Esophagus muscularis mucosa (tissue), 4 donors: Measurements from ENCODE around the gene APP. TPM values are rescaled to one million over a fixed set of nuclear protein-coding genes. Genes with fewer than 3 reads are reported as not detected.

Experiments used
- DNase-seq: peaks from one replicate; pipeline ENCODE4 v3.0.0-alpha.2; 2017; ENCODE audit errors: extremely low spot score
- H3K27ac ChIP-seq, 4 donors: fragments of 200-600 bp; sonication (generic); replicated peaks in 1 of 4; 1 replicate in 3 of 4; 2 replicates in 1 of 4; pipeline ENCODE4 v1.5.1; 2016 to 2019; ENCODE audit warnings: mild to moderate bottlenecking in 1 of 4
- H3K27me3 ChIP-seq, 4 donors: fragments of 200-600 bp; sonication (generic); one replicate each; pipeline versions ENCODE4 v1.5.1 to v1.6.0; 2016 to 2019
- H3K36me3 ChIP-seq, 4 donors: fragments of 200-600 bp; sonication (generic); one replicate each; pipeline ENCODE4 v1.5.1; 2016 to 2019
- H3K4me1 ChIP-seq, 4 donors: fragments of 200-600 bp; sonication (generic); one replicate each; pipeline ENCODE4 v1.5.1; 2016 to 2019
- H3K4me3 ChIP-seq, 4 donors: fragments of 200-600 bp; sonication (generic); 1 replicate in 2 of 4; 2 replicates in 2 of 4; pipeline ENCODE4 v1.5.1; 2016 to 2019; ENCODE audit warnings: mild to moderate bottlenecking in 4 of 4, moderate library complexity in 1 of 4
- H3K9me3 ChIP-seq, 4 donors: fragments of 200-600 bp; sonication (generic); 1 replicate in 3 of 4; 2 replicates in 1 of 4; pipeline ENCODE4 v1.5.1; 2016 to 2019
- EP300 ChIP-seq: sonication (generic); formaldehyde crosslinking; IDR thresholded peaks from one replicate; pipeline ENCODE4 v1.6.1; 2017; ENCODE audit warnings: antibody characterized with exemption
- POLR2A ChIP-seq: fragments of 450-650 bp; IDR thresholded peaks from one replicate; pipeline ENCODE4 v1.6.1; 2017; ENCODE audit warnings: antibody characterized with exemption, moderate library complexity, mild to moderate bottlenecking, low read depth
- POLR2AphosphoS5 ChIP-seq, 2 donors: sonication (generic); formaldehyde crosslinking; IDR thresholded peaks; one replicate each; pipeline ENCODE4 v1.6.1; 2017; ENCODE audit warnings: antibody characterized with exemption in 2 of 2
- whole genome bisulfite sequencing: methylation state at CpG from one replicate; pipeline ENCODE4 v1.1.5; 2018; 5-methylcytosine and 5-hydroxymethylcytosine counted together
- intact Hi-C: fragments of 100-400 bp; cut with DNase I; formaldehyde crosslinking; loops from one replicate; pipeline ENCODE4 v1.15.1; 2023
- total RNA-seq, 4 donors: library from RNA; depleted of rRNA; stranded (reverse); fragments of >200 nt; gene quantifications; one replicate each; pipeline versions ENCODE4 v1.1.0 to v1.2.1, GENCODE V29; 2016
- TF ChIP-seq, protein P1 (sequence below), 3 experiments: fragments of 200-600 bp in 2 of 3; fragments of 450-650 bp in 1 of 3; sonication (generic) in 2 of 3; IDR thresholded peaks; one replicate each; pipeline ENCODE4 v1.5.1; 2017 to 2019; ENCODE audit warnings: antibody characterized with exemption in 3 of 3, mild to moderate bottlenecking in 2 of 3, moderate library complexity in 1 of 3

The APP gene
- total RNA-seq, 4 donors from 2014 or later: 459 to 790 (median 624) TPM

DNA sequence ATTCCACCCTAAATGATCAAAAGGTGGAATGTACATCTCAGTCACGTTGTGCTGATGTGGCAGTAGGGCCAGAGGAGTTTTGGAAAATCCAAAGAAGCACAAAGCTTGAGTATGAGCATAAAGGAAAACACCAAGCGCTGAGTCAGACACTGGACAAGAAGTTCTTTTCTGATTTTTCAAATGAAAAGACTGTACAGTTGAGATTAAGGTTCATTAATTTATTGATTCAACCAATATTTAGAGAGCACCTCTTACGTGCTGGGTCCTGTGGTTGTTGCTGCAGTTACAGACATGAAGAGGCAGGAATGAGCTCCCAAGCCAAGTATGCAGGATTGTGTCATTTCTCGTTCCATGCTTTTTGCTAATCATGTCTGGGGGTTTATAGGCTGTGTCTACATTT lies 28.9 kb upstream of the APP start:
- intact Hi-C loops: no loop called here
- H3K4me3 ChIP-seq: no peak overlapping the region
- H3K9me3 ChIP-seq: no peaks in the 10 kb centered on the region
- no peaks in the 10 kb centered on the region for H3K4me1 ChIP-seq
- H3K27ac ChIP-seq: no peak overlapping the region
- no peak for DNase-seq
- H3K36me3 ChIP-seq: no peaks in the 10 kb centered on the region
- no peaks in the 10 kb centered on the region for H3K27me3 ChIP-seq
- TF ChIP-seq POLR2A: no peak
- TF ChIP-seq EP300: no peak
- TF ChIP-seq POLR2AphosphoS5 (IDR thresholded peaks at IDR 0.05): no peak
- TF ChIP-seq, protein P1, sequence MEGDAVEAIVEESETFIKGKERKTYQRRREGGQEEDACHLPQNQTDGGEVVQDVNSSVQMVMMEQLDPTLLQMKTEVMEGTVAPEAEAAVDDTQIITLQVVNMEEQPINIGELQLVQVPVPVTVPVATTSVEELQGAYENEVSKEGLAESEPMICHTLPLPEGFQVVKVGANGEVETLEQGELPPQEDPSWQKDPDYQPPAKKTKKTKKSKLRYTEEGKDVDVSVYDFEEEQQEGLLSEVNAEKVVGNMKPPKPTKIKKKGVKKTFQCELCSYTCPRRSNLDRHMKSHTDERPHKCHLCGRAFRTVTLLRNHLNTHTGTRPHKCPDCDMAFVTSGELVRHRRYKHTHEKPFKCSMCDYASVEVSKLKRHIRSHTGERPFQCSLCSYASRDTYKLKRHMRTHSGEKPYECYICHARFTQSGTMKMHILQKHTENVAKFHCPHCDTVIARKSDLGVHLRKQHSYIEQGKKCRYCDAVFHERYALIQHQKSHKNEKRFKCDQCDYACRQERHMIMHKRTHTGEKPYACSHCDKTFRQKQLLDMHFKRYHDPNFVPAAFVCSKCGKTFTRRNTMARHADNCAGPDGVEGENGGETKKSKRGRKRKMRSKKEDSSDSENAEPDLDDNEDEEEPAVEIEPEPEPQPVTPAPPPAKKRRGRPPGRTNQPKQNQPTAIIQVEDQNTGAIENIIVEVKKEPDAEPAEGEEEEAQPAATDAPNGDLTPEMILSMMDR (IDR thresholded peaks at IDR 0.05): no peak
- WGBS: 68% methylated on average over 4 of the region's 4 CpGs

DNA sequence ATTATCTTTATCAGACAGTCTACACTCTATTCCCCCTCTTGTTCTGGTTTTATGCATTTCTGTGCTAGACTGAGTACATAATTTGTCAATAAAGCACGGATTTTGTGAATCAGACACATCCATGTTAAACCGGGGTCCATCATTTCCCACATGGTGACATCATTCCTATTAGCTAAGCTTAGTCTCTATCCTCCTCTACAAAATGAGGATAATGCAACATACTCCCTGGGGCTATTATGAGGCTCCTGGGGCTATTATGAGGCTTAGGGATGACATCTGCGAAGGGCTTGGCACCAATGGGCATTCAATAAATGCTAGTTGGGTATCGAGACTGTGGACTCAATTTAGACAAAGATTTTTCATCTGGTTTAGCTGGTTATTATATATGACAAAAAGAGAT lies 25.1 kb upstream of the APP start:
- intact Hi-C loops: no loop called here
- no peaks in the 10 kb centered on the region for H3K9me3 ChIP-seq
- 93% methylated on average over 4 of the region's 4 CpGs for WGBS
- no peaks in the 10 kb centered on the region for H3K36me3 ChIP-seq
- H3K4me3 ChIP-seq: no peak overlapping the region
- no peak overlapping the region for H3K27ac ChIP-seq
- H3K27me3 ChIP-seq: no peaks in the 10 kb centered on the region
- H3K4me1 ChIP-seq: no peaks in the 10 kb centered on the region
- TF ChIP-seq POLR2A (no peak), POLR2AphosphoS5 (IDR thresholded peaks at IDR 0.05) (no peak), EP300 (no peak)
- TF ChIP-seq, protein P1 (IDR thresholded peaks at IDR 0.05): no peak
- no peak for DNase-seq

DNA sequence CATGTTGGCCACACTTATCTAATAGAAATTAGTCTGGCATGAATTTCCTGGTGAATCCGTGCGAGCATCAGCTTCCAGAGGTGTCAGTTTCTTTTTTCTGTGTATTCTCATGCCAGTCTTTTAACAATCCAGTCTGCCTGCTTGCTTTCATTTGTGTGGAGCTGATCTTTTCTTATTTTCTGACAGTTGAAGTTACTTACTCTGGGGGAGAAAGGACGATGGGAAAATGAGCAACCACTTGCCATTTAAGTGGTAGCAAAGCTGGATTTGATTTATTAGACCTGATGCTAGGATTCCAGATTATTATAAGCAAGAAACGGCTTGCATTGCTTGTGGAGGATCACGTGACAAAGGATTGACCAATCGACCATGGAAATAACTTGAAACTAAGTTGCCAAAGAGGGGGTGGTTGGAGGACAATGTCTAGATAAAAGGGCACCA lies 24.3 kb upstream of the APP start:
- WGBS: 49% methylated on average over 6 of the region's 6 CpGs
- no peaks in the 10 kb centered on the region for H3K4me1 ChIP-seq
- DNase-seq: no peak
- H3K27ac ChIP-seq: no peak overlapping the region
- intact Hi-C loops: no loop called here
- H3K9me3 ChIP-seq: no peaks in the 10 kb centered on the region
- TF ChIP-seq, protein P1 (IDR thresholded peaks at IDR 0.05): no peak
- TF ChIP-seq EP300 (no peak), POLR2A (no peak), POLR2AphosphoS5 (IDR thresholded peaks at IDR 0.05) (no peak)
- H3K4me3 ChIP-seq: no peak overlapping the region
- H3K36me3 ChIP-seq: no peaks in the 10 kb centered on the region
- no peaks in the 10 kb centered on the region for H3K27me3 ChIP-seq

DNA sequence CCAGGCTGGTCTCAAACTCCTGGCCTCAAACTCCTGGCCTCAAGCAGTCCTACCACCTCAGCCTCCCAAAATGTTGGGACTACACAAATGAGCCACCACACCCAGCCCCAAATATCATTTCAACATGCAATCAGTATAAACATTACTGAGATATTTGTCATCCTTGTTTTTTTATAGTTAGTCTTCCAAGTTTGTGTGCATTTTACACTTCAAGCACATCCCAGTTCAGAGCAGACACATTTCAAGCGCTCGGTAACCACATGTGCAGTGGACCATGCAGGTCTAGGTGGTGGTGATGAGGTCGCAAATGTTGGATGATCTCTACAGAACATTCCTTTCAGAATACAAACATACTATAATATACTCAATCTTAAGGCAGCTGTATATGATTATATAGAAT lies 23.8 kb upstream of the APP start:
- intact Hi-C loops: no loop called here
- Histone ChIP-seq H3K27me3 (no peaks in the 10 kb centered on the region), H3K36me3 (no peaks in the 10 kb centered on the region), H3K4me3 (no peak overlapping the region), H3K27ac (no peak overlapping the region), H3K4me1 (no peaks in the 10 kb centered on the region), H3K9me3 (no peaks in the 10 kb centered on the region)
- TF ChIP-seq, protein P1 (IDR thresholded peaks at IDR 0.05): no peak
- TF ChIP-seq EP300 (no peak), POLR2AphosphoS5 (IDR thresholded peaks at IDR 0.05) (no peak), POLR2A (no peak)
- 85% methylated on average over 3 of the region's 3 CpGs for WGBS
- DNase-seq: no peak

DNA sequence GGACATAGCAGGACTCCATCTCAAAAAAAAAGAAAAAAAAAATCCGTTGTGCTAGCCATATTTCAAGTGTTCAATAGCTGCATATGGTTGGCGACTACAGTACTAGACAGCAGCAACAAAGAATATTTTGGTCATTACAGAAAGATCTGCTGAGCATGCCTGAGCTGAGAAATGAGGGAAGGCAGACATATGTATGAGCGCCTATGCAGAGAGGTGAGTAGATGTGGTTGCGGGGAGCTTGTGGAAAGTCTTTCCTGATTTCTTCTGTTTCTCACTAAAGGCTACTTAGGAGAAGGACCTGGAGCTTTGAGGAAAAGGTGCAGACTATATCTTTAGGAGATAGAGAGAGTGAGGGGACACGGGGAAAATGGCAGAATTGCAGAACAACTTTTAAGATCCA lies 21.0 kb upstream of the APP start:
- H3K27me3 ChIP-seq: no peaks in the 10 kb centered on the region
- no peaks in the 10 kb centered on the region for H3K9me3 ChIP-seq
- no peak for DNase-seq
- intact Hi-C loops: no loop called here
- H3K4me3 ChIP-seq: no peak overlapping the region
- H3K36me3 ChIP-seq: no peaks in the 10 kb centered on the region
- 83% methylated on average over 5 of the region's 5 CpGs for WGBS
- H3K4me1 ChIP-seq: no peaks in the 10 kb centered on the region
- no peak overlapping the region for H3K27ac ChIP-seq
- TF ChIP-seq POLR2A (no peak), EP300 (no peak), POLR2AphosphoS5 (IDR thresholded peaks at IDR 0.05) (no peak)
- TF ChIP-seq, protein P1 (IDR thresholded peaks at IDR 0.05): no peak
